ENCODE data around the gene PIGU. TPM values are rescaled to one million over a fixed set of nuclear protein-coding genes. Genes with fewer than 3 reads are reported as not detected.
"Not testable (repeated sequence)": the region's sequence is repeated elsewhere in the genome, so short reads cannot be mapped to it uniquely, and the experiment has no call there.

The PIGU gene
- total RNA-seq, 1 donor = 13.0 TPM

GRCh38 chr20:34522969-34523871 is 153.7 kb downstream of the PIGU start:
- TF ChIP-seq CTCF (IDR thresholded peaks at IDR 0.05; ENCODE audit: insufficient read depth, low read depth, low read length) = peak; percentile 63
- no peak overlapping the region for H3K4me3 ChIP-seq (ENCODE audit: low read depth, low read length)
- DNase-seq (ENCODE audit: low read depth) = peak; percentile 70

GRCh38 chr20:34519841-34520240 is 157.1 kb downstream of the PIGU start:
- DNase-seq (ENCODE audit: low read depth); H3K4me3 ChIP-seq (ENCODE audit: low read depth, low read length): not testable (repeated sequence)

- not testable (repeated sequence) for H3K4me3 ChIP-seq (ENCODE audit: low read depth, low read length); DNase-seq (ENCODE audit: low read depth)
Observed at GRCh38 chr20:34518863-34519262, 158.0 kb downstream of the PIGU start.

GRCh38 chr20:34517114-34517505 is 159.8 kb downstream of the PIGU start:
- peak; percentile 32 for DNase-seq (ENCODE audit: low read depth)
- H3K4me3 ChIP-seq (ENCODE audit: low read depth, low read length) = peak overlapping the region; percentile 93
- no peak for TF ChIP-seq CTCF (IDR thresholded peaks at IDR 0.05; ENCODE audit: insufficient read depth, low read depth, low read length)

GRCh38 chr20:34516247-34517113 is 160.4 kb downstream of the PIGU start, which contains the start of gene DYNLRB1:
DYNLRB1 (plus strand) TSS chr20:34516422; CDS start chr20:34516459, 37 bp downstream.
- DNase-seq (ENCODE audit: low read depth) = peak; percentile 98
- peak within 1 kb of the TSS; percentile 93 for H3K4me3 ChIP-seq (ENCODE audit: low read depth, low read length)
- TF ChIP-seq CTCF (IDR thresholded peaks at IDR 0.05; ENCODE audit: insufficient read depth, low read depth, low read length) = no peak

- peak overlapping the region; percentile 93 for H3K4me3 ChIP-seq (ENCODE audit: low read depth, low read length)
- no peak for DNase-seq (ENCODE audit: low read depth)
- TF ChIP-seq CTCF (IDR thresholded peaks at IDR 0.05; ENCODE audit: insufficient read depth, low read depth, low read length) = no peak
Observed at GRCh38 chr20:34515484-34516246, 161.2 kb downstream of the PIGU start.

- no peak for TF ChIP-seq CTCF (IDR thresholded peaks at IDR 0.05; ENCODE audit: insufficient read depth, low read depth, low read length)
- DNase-seq (ENCODE audit: low read depth) = peak; percentile 48
- H3K4me3 ChIP-seq (ENCODE audit: low read depth, low read length) = peak overlapping the region; percentile 93
Observed at GRCh38 chr20:34514897-34515483, 161.9 kb downstream of the PIGU start.

- not testable (repeated sequence) for DNase-seq (ENCODE audit: low read depth); H3K4me3 ChIP-seq (ENCODE audit: low read depth, low read length)
Observed at GRCh38 chr20:34514034-34514433, 162.9 kb downstream of the PIGU start.

Data from fibroblast of villous mesenchyme (primary cell).